Measurements from ENCODE around the gene BCL6B.

Gene BCL6B

GRCh38 chr17:7024402-7024785 is 1.5 kb downstream of the BCL6B start:
- no peak overlapping the region for H3K4me3 ChIP-seq (ENCODE audit: low read depth, low read length)
- TF ChIP-seq POLR2A (IDR thresholded peaks at IDR 0.05; ENCODE audit: extremely low read depth, insufficient read length) (no peak), CTCF (IDR thresholded peaks at IDR 0.05; ENCODE audit: low read depth, low read length) (no peak), MAX (IDR thresholded peaks at IDR 0.05; ENCODE audit: low read depth, low read length) (no peak), MYC (IDR thresholded peaks at IDR 0.05; ENCODE audit: low read depth, low read length) (no peak)
- no peak for DNase-seq (ENCODE audit: low read depth)

- no peak overlapping the region for H3K4me3 ChIP-seq (ENCODE audit: low read depth, low read length)
- DNase-seq (ENCODE audit: low read depth), result no peak
- TF ChIP-seq CTCF (IDR thresholded peaks at IDR 0.05; ENCODE audit: low read depth, low read length), result no peak
- no peak for TF ChIP-seq POLR2A (IDR thresholded peaks at IDR 0.05; ENCODE audit: extremely low read depth, insufficient read length)
- TF ChIP-seq MAX (IDR thresholded peaks at IDR 0.05; ENCODE audit: low read depth, low read length), result no peak
- no peak for TF ChIP-seq MYC (IDR thresholded peaks at IDR 0.05; ENCODE audit: low read depth, low read length)
Measured at GRCh38 chr17:7025245-7025644, 2.4 kb downstream of the BCL6B start.

- no peak for DNase-seq (ENCODE audit: low read depth)
- no peak for TF ChIP-seq POLR2A (IDR thresholded peaks at IDR 0.05; ENCODE audit: extremely low read depth, insufficient read length)
- TF ChIP-seq MYC (IDR thresholded peaks at IDR 0.05; ENCODE audit: low read depth, low read length), result no peak
- TF ChIP-seq CTCF (IDR thresholded peaks at IDR 0.05; ENCODE audit: low read depth, low read length), result no peak
- TF ChIP-seq MAX (IDR thresholded peaks at IDR 0.05; ENCODE audit: low read depth, low read length), result no peak
- no peak overlapping the region for H3K4me3 ChIP-seq (ENCODE audit: low read depth, low read length)
Measured at GRCh38 chr17:7026471-7027115, 3.7 kb downstream of the BCL6B start.

GRCh38 chr17:7027335-7027734 is 4.5 kb downstream of the BCL6B start:
- no peak for DNase-seq (ENCODE audit: low read depth)
- H3K4me3 ChIP-seq (ENCODE audit: low read depth, low read length), result no peak overlapping the region

GRCh38 chr17:7029096-7029495 is 6.2 kb downstream of the BCL6B start:
- DNase-seq (ENCODE audit: low read depth), result no peak
- no peak overlapping the region for H3K4me3 ChIP-seq (ENCODE audit: low read depth, low read length)
- no peak for TF ChIP-seq MAX (IDR thresholded peaks at IDR 0.05; ENCODE audit: low read depth, low read length)
- no peak for TF ChIP-seq CTCF (IDR thresholded peaks at IDR 0.05; ENCODE audit: low read depth, low read length)
- no peak for TF ChIP-seq POLR2A (IDR thresholded peaks at IDR 0.05; ENCODE audit: extremely low read depth, insufficient read length)
- TF ChIP-seq MYC (IDR thresholded peaks at IDR 0.05; ENCODE audit: low read depth, low read length), result no peak

More at GRCh38 chr17:7027335-7027734, 4.5 kb downstream of the BCL6B start:
- TF ChIP-seq MAX (IDR thresholded peaks at IDR 0.05; ENCODE audit: low read depth, low read length), result no peak
- TF ChIP-seq MYC (IDR thresholded peaks at IDR 0.05; ENCODE audit: low read depth, low read length), result no peak
- TF ChIP-seq POLR2A (IDR thresholded peaks at IDR 0.05; ENCODE audit: extremely low read depth, insufficient read length), result no peak
- TF ChIP-seq CTCF (IDR thresholded peaks at IDR 0.05; ENCODE audit: low read depth, low read length), result no peak

Measured in NB4 (cell line).